Mesendoderm (in vitro differentiated cells): ENCODE data around the gene OVCA2. TPM values are rescaled to one million over a fixed set of nuclear protein-coding genes. Genes with fewer than 3 reads are reported as not detected.

Experiments used
- DNase-seq: peaks from one replicate; pipeline ENCODE4 v3.0.0; 2013
- H2AK5ac ChIP-seq: 2 replicates; pipeline ENCODE4 v1.6.1; 2013; ENCODE audit warnings: low read length, inconsistent platforms
- H2BK120ac ChIP-seq: 2 replicates; pipeline ENCODE4 v1.6.1; 2013; ENCODE audit warnings: low read depth, mild to moderate bottlenecking, low read length, moderate library complexity, mixed read lengths
- H2BK15ac ChIP-seq: replicated peaks from 2 replicates; pipeline ENCODE4 v1.6.1; 2013; ENCODE audit warnings: low read depth, mild to moderate bottlenecking, moderate library complexity
- H2BK5ac ChIP-seq: 2 replicates; pipeline ENCODE4 v1.6.1; 2013; ENCODE audit warnings: low read length, inconsistent platforms
- H3K18ac ChIP-seq: 2 replicates; pipeline ENCODE4 v1.6.1; 2013; ENCODE audit warnings: mild to moderate bottlenecking, low read length, mixed read lengths
- H3K23ac ChIP-seq: one replicate; pipeline ENCODE4 v1.6.1; 2013; ENCODE audit warnings: low read length
- H3K27ac ChIP-seq: 2 replicates; pipeline ENCODE4 v1.5.1; 2013; ENCODE audit warnings: low read depth, mild to moderate bottlenecking, inconsistent platforms, low read length, moderate library complexity
- H3K27me3 ChIP-seq: 2 replicates; pipeline ENCODE4 v1.6.1; 2013; ENCODE audit warnings: low read length, control low read depth, mild to moderate bottlenecking, inconsistent platforms; ENCODE audit not compliant: insufficient read depth, poor library complexity
- H3K36me3 ChIP-seq: 2 replicates; pipeline ENCODE4 v1.6.1; 2013; ENCODE audit warnings: low read length, inconsistent platforms; ENCODE audit not compliant: control insufficient read depth, insufficient read depth
- H3K4ac ChIP-seq: one replicate; pipeline ENCODE4 v1.6.1; 2013; ENCODE audit warnings: low read depth, mild to moderate bottlenecking, low read length, moderate library complexity
- H3K4me1 ChIP-seq: 2 replicates; pipeline ENCODE4 v1.6.1; 2013; ENCODE audit warnings: low read depth, low read length, inconsistent platforms; ENCODE audit not compliant: control insufficient read depth
- H3K4me2 ChIP-seq: 2 replicates; pipeline ENCODE4 v1.6.1; 2013; ENCODE audit warnings: low read length
- H3K4me3 ChIP-seq: 2 replicates; pipeline ENCODE4 v1.5.1; 2013; ENCODE audit warnings: mild to moderate bottlenecking, low read length
- H3K56ac ChIP-seq: one replicate; pipeline ENCODE4 v1.6.1; 2013; ENCODE audit warnings: low read length
- H3K79me1 ChIP-seq: 2 replicates; pipeline ENCODE4 v1.6.1; 2013; ENCODE audit warnings: low read length, inconsistent platforms
- H3K79me2 ChIP-seq: 2 replicates; pipeline ENCODE4 v1.6.1; 2013; ENCODE audit warnings: mild to moderate bottlenecking, low read length; ENCODE audit not compliant: control insufficient read depth, insufficient read depth
- H3K9ac ChIP-seq: 2 replicates; pipeline ENCODE4 v1.6.1; 2013; ENCODE audit warnings: low read length, inconsistent platforms
- H4K5ac ChIP-seq: one replicate; pipeline ENCODE4 v1.6.1; 2013; ENCODE audit warnings: low read length
- H4K8ac ChIP-seq: one replicate; pipeline ENCODE4 v1.6.1; 2013; ENCODE audit warnings: low read depth, mild to moderate bottlenecking, control low read depth, low read length, moderate library complexity
- WGBS: extraction: QIAGEN DNeasy Blood & Tissue Kit; methylation state at CpG from one replicate; pipeline ENCODE4 v1.1.7; 2013; ENCODE audit warnings: low lambda C conversion rate, missing lambda C conversion rate; ENCODE audit not compliant: insufficient coverage; ENCODE audit errors: extremely low coverage; 5-methylcytosine and 5-hydroxymethylcytosine counted together
- small RNA-seq: library from polyadenylated mRNA; stranded (forward); fragments of <200 nt; extraction: miRNeasy Mini kit (QIAGEN cat#:217004); gene quantifications from one replicate; pipeline ENCODE3, GENCODE V24; 2013; ENCODE audit not compliant: insufficient read depth

OVCA2 gene

GRCh38 chr17:2089021-2089422, 47.2 kb downstream of the OVCA2 start:
- no peaks in the 10 kb centered on the region for H3K79me2 ChIP-seq
- no peak overlapping the region for H3K4me2 ChIP-seq
- H4K5ac ChIP-seq, result no peak overlapping the region
- H3K27me3 ChIP-seq, result no peaks in the 10 kb centered on the region
- no peak overlapping the region for H4K8ac ChIP-seq
- H3K4me3 ChIP-seq, result no peak overlapping the region
- peaks cover 11% of the 10 kb centered on the region for H3K4me1 ChIP-seq
- H3K4ac ChIP-seq, result no peak overlapping the region
- no peak overlapping the region for H3K18ac ChIP-seq
- no peaks in the 10 kb centered on the region for H3K36me3 ChIP-seq
- no peak overlapping the region for H2AK5ac ChIP-seq
- H3K56ac ChIP-seq, result no peak overlapping the region
- DNase-seq, result no peak
- no peak overlapping the region for H2BK5ac ChIP-seq
- no peak overlapping the region for H3K9ac ChIP-seq
- no peak overlapping the region for H2BK15ac ChIP-seq
- H3K27ac ChIP-seq, result no peak overlapping the region
- no peaks in the 10 kb centered on the region for H3K79me1 ChIP-seq
- WGBS, result no CpG with 5 or more reads among the region's 8 CpGs
- H3K23ac ChIP-seq, result no peak overlapping the region
- no peak overlapping the region for H2BK120ac ChIP-seq

- no peak overlapping the region for H2BK5ac ChIP-seq
- WGBS, result no CpG with 5 or more reads among the region's 9 CpGs
- no peak overlapping the region for H3K9ac ChIP-seq
- no peak overlapping the region for H4K8ac ChIP-seq
- H2BK120ac ChIP-seq, result no peak overlapping the region
- no peaks in the 10 kb centered on the region for H3K79me2 ChIP-seq
- no peak overlapping the region for H3K4ac ChIP-seq
- no peaks in the 10 kb centered on the region for H3K36me3 ChIP-seq
- H4K5ac ChIP-seq, result no peak overlapping the region
- no peak overlapping the region for H3K4me2 ChIP-seq
- H3K27ac ChIP-seq, result no peak overlapping the region
- H3K4me3 ChIP-seq, result no peak overlapping the region
- H2AK5ac ChIP-seq, result no peak overlapping the region
- no peak overlapping the region for H3K18ac ChIP-seq
- no peaks in the 10 kb centered on the region for H3K27me3 ChIP-seq
- H3K56ac ChIP-seq, result peak overlapping the region; percentile 58
- no peak overlapping the region for H3K23ac ChIP-seq
- no peak overlapping the region for H2BK15ac ChIP-seq
- H3K4me1 ChIP-seq, result peaks cover 11% of the 10 kb centered on the region
- no peak for DNase-seq
- H3K79me1 ChIP-seq, result no peaks in the 10 kb centered on the region
Observed at GRCh38 chr17:2090210-2090641, 48.4 kb downstream of the OVCA2 start.

GRCh38 chr17:2090804-2091534, 49.1 kb downstream of the OVCA2 start:
- H3K23ac ChIP-seq, result no peak overlapping the region
- no peak overlapping the region for H3K56ac ChIP-seq
- H3K18ac ChIP-seq, result peak overlapping the region; percentile 54
- H4K5ac ChIP-seq, result no peak overlapping the region
- H2AK5ac ChIP-seq, result no peak overlapping the region
- peak; percentile 90 for DNase-seq
- no peak overlapping the region for H3K27ac ChIP-seq
- H2BK15ac ChIP-seq, result no peak overlapping the region
- H3K27me3 ChIP-seq, result no peaks in the 10 kb centered on the region
- peaks cover 11% of the 10 kb centered on the region for H3K4me1 ChIP-seq
- H3K79me2 ChIP-seq, result no peaks in the 10 kb centered on the region
- H2BK120ac ChIP-seq, result no peak overlapping the region
- H3K4me2 ChIP-seq, result no peak overlapping the region
- no peaks in the 10 kb centered on the region for H3K79me1 ChIP-seq
- no peak overlapping the region for H3K4ac ChIP-seq
- no CpG with 5 or more reads among the region's 2 CpGs for WGBS
- H4K8ac ChIP-seq, result no peak overlapping the region
- no peaks in the 10 kb centered on the region for H3K36me3 ChIP-seq
- no peak overlapping the region for H2BK5ac ChIP-seq
- no peak overlapping the region for H3K9ac ChIP-seq
- no peak overlapping the region for H3K4me3 ChIP-seq

- H3K27me3 ChIP-seq, result no peaks in the 10 kb centered on the region
- H3K36me3 ChIP-seq, result no peaks in the 10 kb centered on the region
- H2BK15ac ChIP-seq, result no peak overlapping the region
- peak; percentile 50 for DNase-seq
- H3K56ac ChIP-seq, result no peak overlapping the region
- no peak overlapping the region for H3K9ac ChIP-seq
- H3K79me2 ChIP-seq, result no peaks in the 10 kb centered on the region
- no peak overlapping the region for H4K8ac ChIP-seq
- WGBS, result no CpG with 5 or more reads among the region's 4 CpGs
- H3K27ac ChIP-seq, result no peak overlapping the region
- no peak overlapping the region for H2BK120ac ChIP-seq
- no peak overlapping the region for H2BK5ac ChIP-seq
- H3K79me1 ChIP-seq, result no peaks in the 10 kb centered on the region
- no peak overlapping the region for H3K4me3 ChIP-seq
- H3K18ac ChIP-seq, result no peak overlapping the region
- peaks cover 11% of the 10 kb centered on the region for H3K4me1 ChIP-seq
- H3K4me2 ChIP-seq, result no peak overlapping the region
- no peak overlapping the region for H3K4ac ChIP-seq
- H2AK5ac ChIP-seq, result no peak overlapping the region
- H3K23ac ChIP-seq, result no peak overlapping the region
- H4K5ac ChIP-seq, result no peak overlapping the region
Observed at GRCh38 chr17:2092253-2092652, 50.4 kb downstream of the OVCA2 start.

Small RNA genes within 50 kb of the gene (small RNA-seq; reads per million reads assigned to genes)
- not detected for gene AC090617.9
- gene MIR132, result 29.2 reads per million, percentile 93 among the genes with 10 or more reads in this experiment
- 15.0 reads per million, percentile 89 among the genes with 10 or more reads in this experiment for gene MIR212
- gene OVCA2, result not detected
